GM12891 (cell line): ENCODE measurements around the gene PHF19.

Experiments
- POLR2A ChIP-seq: IDR thresholded peaks from 2 replicates; pipeline ENCODE4 v1.6.1; 2011; ENCODE audit warnings: low read depth, low read length, control low read depth
- POLR2AphosphoS5 ChIP-seq: IDR thresholded peaks from 2 replicates; pipeline ENCODE4 v1.6.1; 2011; ENCODE audit warnings: low read depth, low read length, control low read depth

GRCh38 chr9:120867676-120868338 is 9.2 kb downstream of the PHF19 start:
- TF ChIP-seq POLR2A (no peak), POLR2AphosphoS5 (no peak)
